Activated naive CD8-positive, alpha-beta T cell treated with anti-CD3 and anti-CD28 coated beads, Interleukin-2, amount 50 U/mL, for 24 hours (primary cell): ENCODE measurements around the gene HS3ST3A1.

Experiments
- ATAC-seq: fragments of 150-1000 bp; cut with Tn5 transposase; one replicate; pipeline ENCODE4 v1.10.0; 2021
- DNase-seq: peaks from one replicate; pipeline ENCODE4 v3.0.0; 2021
- H3K27ac Mint-ChIP-seq: one replicate; pipeline ENCODE4 v1.8.0; 2021; ENCODE audit warnings: mild to moderate bottlenecking, mixed read lengths
- H3K27me3 Mint-ChIP-seq: one replicate; pipeline ENCODE4 v1.8.0; 2021; ENCODE audit warnings: mixed read lengths
- H3K36me3 Mint-ChIP-seq: one replicate; pipeline ENCODE4 v1.8.0; 2021; ENCODE audit warnings: low read depth, mixed read lengths
- H3K4me1 Mint-ChIP-seq: one replicate; pipeline ENCODE4 v1.8.0; 2021; ENCODE audit warnings: mixed read lengths
- H3K4me3 Mint-ChIP-seq: one replicate; pipeline ENCODE4 v1.8.0; 2021; ENCODE audit warnings: mild to moderate bottlenecking, moderate library complexity, mixed read lengths
- H3K9me3 Mint-ChIP-seq: one replicate; pipeline ENCODE4 v1.8.0; 2021; ENCODE audit warnings: mixed read lengths

HS3ST3A1 gene

DNA sequence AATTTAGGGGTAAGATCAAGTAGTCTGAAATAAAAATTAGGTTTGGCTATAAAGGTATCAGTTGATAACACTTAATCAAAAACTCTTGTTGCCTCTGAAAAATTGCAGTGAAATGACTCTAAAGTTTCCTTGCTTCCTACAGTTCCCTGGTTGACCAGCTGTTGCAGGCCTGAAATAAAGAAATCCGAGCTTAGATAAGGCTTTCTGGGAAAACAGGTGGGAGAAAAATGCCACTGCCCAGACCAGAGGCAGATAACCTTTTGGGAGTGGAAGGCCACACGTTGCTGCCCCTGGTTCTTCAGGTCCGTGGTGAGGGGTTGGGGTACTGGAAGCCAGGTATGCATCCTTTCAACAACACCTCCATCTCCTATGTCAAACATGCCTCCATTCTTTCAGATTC is 111.3 kb downstream of the HS3ST3A1 start:
- ATAC-seq (no peak), DNase-seq (no peak)
- Mint-ChIP-seq H3K4me3 (no peak overlapping the region), H3K9me3 (no peaks in the 10 kb centered on the region), H3K36me3 (no peaks in the 10 kb centered on the region), H3K27ac (no peak overlapping the region), H3K4me1 (peaks cover 2% of the 10 kb centered on the region), H3K27me3 (peaks cover 11% of the 10 kb centered on the region)

DNA sequence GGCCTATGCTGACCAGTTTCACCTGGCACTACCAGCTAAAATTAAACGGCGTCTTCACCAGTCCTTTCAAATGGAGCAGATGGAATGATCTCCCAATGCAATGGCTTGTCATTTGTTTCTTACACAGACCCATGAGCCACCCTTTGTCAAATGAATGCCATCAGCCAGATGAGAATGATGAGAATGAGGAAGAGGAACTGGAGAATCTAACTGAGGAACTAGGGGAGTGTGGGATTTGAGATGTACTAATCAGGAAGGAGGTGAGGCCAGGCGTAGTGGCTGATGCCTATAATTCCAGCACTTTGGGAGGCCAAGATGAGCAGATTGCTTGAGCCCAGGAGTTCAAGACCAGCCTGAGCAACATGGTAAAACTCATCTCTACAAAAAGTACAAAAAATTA is 116.4 kb downstream of the HS3ST3A1 start:
- ATAC-seq (no peak), DNase-seq (no peak)
- Mint-ChIP-seq H3K36me3 (peaks cover 2% of the 10 kb centered on the region), H3K27ac (no peak overlapping the region), H3K9me3 (peaks cover 7% of the 10 kb centered on the region), H3K4me3 (no peak overlapping the region), H3K4me1 (no peaks in the 10 kb centered on the region), H3K27me3 (peaks cover 7% of the 10 kb centered on the region)

DNA sequence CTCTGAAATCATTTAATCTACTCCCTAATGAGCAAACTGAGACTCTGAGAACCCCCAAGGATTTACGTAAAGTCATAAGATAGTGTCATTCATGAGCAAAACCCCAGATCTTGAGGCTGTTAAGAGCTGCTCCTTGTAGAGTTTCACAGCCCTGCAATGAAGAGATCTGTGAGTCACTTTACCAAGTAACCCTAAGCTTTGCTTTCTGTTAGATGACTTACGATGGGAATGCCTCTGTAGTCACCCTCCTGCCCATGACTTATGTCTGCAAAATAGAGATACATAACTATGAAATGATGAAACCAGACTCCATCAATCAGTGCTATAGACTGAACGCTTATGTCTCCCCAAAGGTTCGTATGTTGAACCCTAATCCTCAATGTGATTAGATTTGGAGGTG is 117.7 kb downstream of the HS3ST3A1 start:
- H3K9me3 Mint-ChIP-seq: peaks cover 14% of the 10 kb centered on the region
- H3K27ac Mint-ChIP-seq: no peak overlapping the region
- ATAC-seq: no peak
- H3K36me3 Mint-ChIP-seq: peaks cover 2% of the 10 kb centered on the region
- DNase-seq: no peak
- peaks cover 5% of the 10 kb centered on the region for H3K27me3 Mint-ChIP-seq
- no peaks in the 10 kb centered on the region for H3K4me1 Mint-ChIP-seq
- no peak overlapping the region for H3K4me3 Mint-ChIP-seq

DNA sequence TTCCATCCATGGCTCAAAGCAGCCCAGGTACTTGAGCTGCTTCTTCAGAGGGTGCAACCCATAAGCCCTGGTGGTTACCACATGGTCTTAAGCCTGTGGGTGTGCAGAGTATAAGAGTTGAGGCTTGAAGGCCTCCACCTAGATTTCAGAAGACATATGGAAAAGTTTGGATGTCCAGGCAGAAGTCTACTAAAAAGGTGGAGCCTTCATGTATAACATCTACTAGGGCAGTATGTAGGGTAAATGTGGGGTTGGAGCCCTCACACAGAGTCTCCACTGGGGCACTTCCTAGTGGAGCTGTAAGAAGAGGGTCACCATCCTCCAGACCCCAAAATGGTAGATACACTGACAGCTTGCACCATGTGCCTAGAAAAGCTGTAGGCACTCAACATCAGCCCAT is 120.9 kb downstream of the HS3ST3A1 start:
- H3K27me3 Mint-ChIP-seq: peaks cover 10% of the 10 kb centered on the region
- peaks cover 14% of the 10 kb centered on the region for H3K9me3 Mint-ChIP-seq
- ATAC-seq: no peak

DNA sequence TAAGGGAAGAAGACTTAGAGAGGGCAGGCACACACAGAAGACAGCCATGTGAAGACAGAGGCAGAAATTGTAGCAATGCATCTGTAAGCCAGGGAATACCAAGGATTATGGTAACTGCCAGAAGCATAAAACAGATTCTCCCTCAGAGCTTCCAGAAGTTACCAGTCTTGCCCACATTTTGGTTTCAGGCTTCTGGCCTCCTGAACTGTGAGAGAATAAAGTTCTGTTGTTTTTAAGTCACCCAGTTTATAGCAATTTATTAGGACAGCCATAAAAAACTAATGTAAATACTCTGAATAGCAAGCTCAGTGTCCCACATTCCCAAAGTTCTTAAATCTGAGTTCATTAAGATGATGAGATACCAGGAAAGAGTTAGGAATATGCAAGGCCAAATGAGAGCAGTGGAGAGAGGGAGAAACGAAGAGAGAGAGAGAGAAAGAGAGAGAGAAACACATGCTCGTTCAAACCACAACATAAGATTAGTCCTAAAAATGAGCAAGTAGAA is 123.4 kb downstream of the HS3ST3A1 start:
- Mint-ChIP-seq H3K27ac (no peak overlapping the region), H3K9me3 (peaks cover 14% of the 10 kb centered on the region), H3K4me3 (no peak overlapping the region), H3K4me1 (no peaks in the 10 kb centered on the region), H3K27me3 (peaks cover 12% of the 10 kb centered on the region), H3K36me3 (peaks cover 2% of the 10 kb centered on the region)
- no peak for ATAC-seq
- no peak for DNase-seq

More for the DNA sequence above, 120.9 kb downstream of the HS3ST3A1 start:
- Mint-ChIP-seq H3K4me1 (no peaks in the 10 kb centered on the region), H3K27ac (no peak overlapping the region), H3K4me3 (no peak overlapping the region), H3K36me3 (peaks cover 2% of the 10 kb centered on the region)
- no peak for DNase-seq

DNA sequence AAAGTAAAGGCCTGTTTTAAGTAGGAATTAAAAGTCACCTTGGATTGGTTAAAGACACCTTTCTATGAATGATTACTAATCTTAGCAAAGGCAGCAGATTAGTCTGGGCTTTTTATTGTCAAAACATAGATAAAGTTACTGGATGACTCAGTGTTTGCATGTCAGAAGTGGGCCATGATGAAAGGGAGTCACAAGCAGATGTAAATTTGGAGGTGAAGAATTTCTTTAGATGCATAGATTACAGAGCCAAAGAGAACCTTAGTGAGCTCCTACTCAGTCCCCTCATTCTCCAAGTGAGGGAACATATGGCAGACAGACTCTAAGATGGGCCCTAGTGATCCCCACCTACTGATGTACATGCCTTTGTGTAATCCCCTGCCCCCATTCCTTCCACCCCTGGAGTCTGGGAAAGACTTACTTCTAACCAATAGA is 124.5 kb downstream of the HS3ST3A1 start:
- no peak overlapping the region for H3K27ac Mint-ChIP-seq
- H3K9me3 Mint-ChIP-seq: peaks cover 14% of the 10 kb centered on the region
- H3K27me3 Mint-ChIP-seq: peaks cover 14% of the 10 kb centered on the region
- DNase-seq: no peak
- ATAC-seq: no peak
- H3K4me3 Mint-ChIP-seq: no peak overlapping the region
- H3K4me1 Mint-ChIP-seq: no peaks in the 10 kb centered on the region
- H3K36me3 Mint-ChIP-seq: peaks cover 2% of the 10 kb centered on the region

DNA sequence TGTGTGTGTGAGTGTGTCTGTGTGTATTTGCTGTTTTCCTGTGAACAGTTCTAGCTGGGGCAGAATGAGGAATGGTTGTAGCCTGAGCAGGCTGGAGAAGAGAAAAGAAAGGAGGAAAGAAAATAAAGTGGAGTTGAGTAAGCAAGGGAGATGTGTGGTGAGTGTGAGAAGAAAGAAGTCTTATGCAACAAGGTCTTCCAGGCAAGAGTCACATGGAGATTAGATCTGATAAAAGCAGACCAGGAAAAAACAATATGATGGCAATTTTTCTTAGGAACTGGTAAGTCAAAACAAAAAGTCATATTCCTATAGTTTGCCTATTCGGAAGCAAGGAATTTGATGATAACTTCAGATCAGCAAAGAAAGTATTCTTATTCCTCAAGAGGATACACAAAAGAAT is 125.0 kb downstream of the HS3ST3A1 start:
- DNase-seq (no peak), ATAC-seq (no peak)
- peaks cover 11% of the 10 kb centered on the region for H3K9me3 Mint-ChIP-seq
- no peak overlapping the region for H3K27ac Mint-ChIP-seq
- no peak overlapping the region for H3K4me3 Mint-ChIP-seq
- no peaks in the 10 kb centered on the region for H3K4me1 Mint-ChIP-seq
- peaks cover 14% of the 10 kb centered on the region for H3K27me3 Mint-ChIP-seq
- H3K36me3 Mint-ChIP-seq: peaks cover under 1% of the 10 kb centered on the region

DNA sequence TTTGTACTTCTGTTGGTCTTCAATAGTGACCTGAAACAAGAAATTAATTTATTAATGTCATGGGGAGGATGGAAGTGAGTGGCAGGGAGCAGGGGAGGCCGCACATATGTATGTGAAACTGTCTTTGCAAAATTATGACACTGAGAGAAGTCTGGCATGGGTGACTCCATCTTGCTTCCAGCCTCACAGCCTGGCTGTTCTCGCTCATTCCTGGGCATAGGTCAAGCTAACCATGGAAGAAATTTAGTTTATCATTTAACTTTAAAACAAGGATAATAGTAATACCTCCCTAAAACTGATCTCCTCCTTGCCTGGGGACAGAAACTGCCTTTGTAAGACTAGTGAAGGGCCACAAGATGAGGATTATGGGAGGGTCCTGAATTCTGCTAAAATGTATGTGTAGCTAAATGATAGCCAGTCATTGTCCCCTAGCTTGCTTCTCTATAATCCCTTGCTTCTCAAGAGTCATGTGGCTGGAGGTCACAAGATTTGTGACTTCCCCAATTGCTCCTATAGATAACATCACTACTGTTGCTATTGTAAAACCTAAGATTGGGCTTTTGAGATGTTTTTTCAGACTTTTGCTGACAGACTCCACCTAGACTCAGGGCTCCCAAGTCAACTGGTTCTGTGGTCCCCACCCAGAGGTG is 126.0 kb downstream of the HS3ST3A1 start:
- H3K9me3 Mint-ChIP-seq: peaks cover 7% of the 10 kb centered on the region
- H3K4me1 Mint-ChIP-seq: no peaks in the 10 kb centered on the region
- no peak overlapping the region for H3K4me3 Mint-ChIP-seq
- no peaks in the 10 kb centered on the region for H3K36me3 Mint-ChIP-seq
- H3K27me3 Mint-ChIP-seq: peaks cover 14% of the 10 kb centered on the region
- no peak overlapping the region for H3K27ac Mint-ChIP-seq
- ATAC-seq: no peak
- no peak for DNase-seq

DNA sequence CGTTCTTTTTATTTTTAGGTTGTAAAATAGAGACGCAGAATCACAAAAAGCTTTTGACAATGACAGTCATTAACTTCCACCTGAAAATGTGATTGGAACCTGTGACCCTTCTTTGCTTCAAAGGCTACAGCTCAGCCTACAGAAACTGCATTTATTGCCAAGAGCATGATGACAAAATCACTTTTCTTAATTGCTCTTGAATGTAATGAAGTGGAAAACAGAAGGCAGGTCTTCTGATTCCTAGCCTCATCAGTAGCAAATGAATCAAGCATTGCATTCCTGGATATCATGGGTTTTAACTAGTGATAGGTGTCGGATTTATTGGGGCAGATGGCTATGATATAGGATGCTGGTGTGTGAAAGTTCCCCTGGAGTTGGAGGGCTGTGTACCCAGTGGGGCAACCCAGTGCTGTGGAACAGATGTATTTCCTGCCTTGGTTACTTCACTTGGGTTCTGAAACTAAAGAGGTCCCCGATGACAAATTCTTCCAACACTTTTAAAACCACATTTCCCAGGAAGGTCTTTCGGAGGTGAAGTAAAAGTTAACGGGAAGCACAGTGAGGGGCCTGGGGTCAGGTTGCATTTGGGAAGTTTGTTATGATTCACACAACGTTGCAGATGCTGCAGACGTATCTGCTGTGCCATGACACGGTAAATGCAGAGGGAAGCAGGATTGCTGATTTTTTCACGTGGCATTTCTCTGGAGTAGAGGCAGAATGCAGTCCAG is 127.5 kb downstream of the HS3ST3A1 start:
- Mint-ChIP-seq H3K4me1 (no peaks in the 10 kb centered on the region), H3K27me3 (peaks cover 14% of the 10 kb centered on the region), H3K9me3 (no peaks in the 10 kb centered on the region), H3K27ac (no peak overlapping the region), H3K36me3 (no peaks in the 10 kb centered on the region), H3K4me3 (no peak overlapping the region)
- no peak for ATAC-seq
- DNase-seq: no peak

DNA sequence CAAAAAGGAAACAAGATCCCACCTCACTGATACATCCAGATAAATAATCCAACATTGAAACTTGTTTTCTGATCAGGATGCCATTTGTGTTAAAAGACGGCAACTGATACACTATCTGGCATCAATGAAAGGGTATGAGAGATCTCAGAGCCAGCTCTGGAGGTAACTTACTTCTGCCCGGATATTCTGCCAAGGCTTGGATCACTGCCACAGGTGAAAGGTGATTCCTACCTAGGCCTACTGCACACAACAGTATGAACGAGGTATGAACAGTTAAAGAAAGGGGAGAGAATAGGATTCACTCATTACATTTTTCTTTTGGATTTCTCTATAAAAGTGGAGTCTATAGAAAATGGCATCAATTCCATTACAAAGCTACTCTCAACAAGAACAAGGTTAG is 136.1 kb downstream of the HS3ST3A1 start:
- H3K27ac Mint-ChIP-seq: no peak overlapping the region
- no peak overlapping the region for H3K4me3 Mint-ChIP-seq
- no peaks in the 10 kb centered on the region for H3K27me3 Mint-ChIP-seq
- DNase-seq (no peak), ATAC-seq (no peak)
- no peaks in the 10 kb centered on the region for H3K36me3 Mint-ChIP-seq
- no peaks in the 10 kb centered on the region for H3K9me3 Mint-ChIP-seq
- H3K4me1 Mint-ChIP-seq: no peaks in the 10 kb centered on the region

DNA sequence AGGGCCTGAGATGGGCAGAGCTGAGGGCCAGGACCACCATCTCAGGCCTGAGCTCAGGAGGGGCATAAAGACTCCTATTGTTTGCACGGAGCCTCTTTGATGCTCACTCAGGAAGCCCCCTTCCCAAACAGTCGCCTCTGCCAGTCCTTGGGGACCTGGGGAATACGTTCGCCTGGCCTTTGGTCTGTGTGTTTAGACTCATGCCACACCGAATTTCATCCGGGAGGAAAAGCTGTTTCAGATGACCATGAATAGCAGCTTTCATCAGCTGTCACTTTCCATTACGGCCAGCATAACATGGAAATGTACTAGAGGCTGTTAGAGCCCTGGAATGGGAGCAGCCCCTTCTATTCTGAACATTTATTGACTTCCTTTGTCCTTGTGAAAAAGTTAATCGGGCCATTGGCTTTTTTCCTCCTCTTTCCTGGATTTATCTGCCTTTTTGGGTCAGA is 139.0 kb downstream of the HS3ST3A1 start:
- peaks cover 5% of the 10 kb centered on the region for H3K27me3 Mint-ChIP-seq
- no peak overlapping the region for H3K27ac Mint-ChIP-seq
- no peaks in the 10 kb centered on the region for H3K9me3 Mint-ChIP-seq
- H3K4me1 Mint-ChIP-seq: no peaks in the 10 kb centered on the region
- H3K4me3 Mint-ChIP-seq: no peak overlapping the region
- H3K36me3 Mint-ChIP-seq: no peaks in the 10 kb centered on the region
- DNase-seq (no peak), ATAC-seq (no peak)

DNA sequence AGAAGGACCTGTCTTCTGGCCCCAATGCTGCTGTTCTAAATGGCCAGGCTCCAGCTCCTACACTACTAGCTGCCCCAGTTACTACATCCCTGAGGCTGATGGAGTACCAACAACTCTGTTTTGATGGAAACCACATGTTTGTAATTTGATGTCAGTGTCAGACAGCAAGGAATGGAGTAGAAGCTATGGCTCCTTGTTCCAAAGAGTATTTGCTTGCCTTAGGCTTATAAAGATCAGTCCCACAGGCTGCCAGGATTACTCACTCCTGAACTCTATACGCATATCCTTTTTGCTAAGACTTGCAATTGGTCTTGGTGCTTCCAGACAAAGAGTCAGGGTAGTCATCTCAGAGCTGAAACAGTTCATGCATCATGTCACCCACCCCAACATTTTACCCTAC is 139.6 kb downstream of the HS3ST3A1 start:
- H3K4me3 Mint-ChIP-seq: no peak overlapping the region
- no peaks in the 10 kb centered on the region for H3K4me1 Mint-ChIP-seq
- no peaks in the 10 kb centered on the region for H3K36me3 Mint-ChIP-seq
- H3K9me3 Mint-ChIP-seq: no peaks in the 10 kb centered on the region
- no peak for ATAC-seq
- H3K27me3 Mint-ChIP-seq: peaks cover 6% of the 10 kb centered on the region
- no peak for DNase-seq
- no peak overlapping the region for H3K27ac Mint-ChIP-seq

DNA sequence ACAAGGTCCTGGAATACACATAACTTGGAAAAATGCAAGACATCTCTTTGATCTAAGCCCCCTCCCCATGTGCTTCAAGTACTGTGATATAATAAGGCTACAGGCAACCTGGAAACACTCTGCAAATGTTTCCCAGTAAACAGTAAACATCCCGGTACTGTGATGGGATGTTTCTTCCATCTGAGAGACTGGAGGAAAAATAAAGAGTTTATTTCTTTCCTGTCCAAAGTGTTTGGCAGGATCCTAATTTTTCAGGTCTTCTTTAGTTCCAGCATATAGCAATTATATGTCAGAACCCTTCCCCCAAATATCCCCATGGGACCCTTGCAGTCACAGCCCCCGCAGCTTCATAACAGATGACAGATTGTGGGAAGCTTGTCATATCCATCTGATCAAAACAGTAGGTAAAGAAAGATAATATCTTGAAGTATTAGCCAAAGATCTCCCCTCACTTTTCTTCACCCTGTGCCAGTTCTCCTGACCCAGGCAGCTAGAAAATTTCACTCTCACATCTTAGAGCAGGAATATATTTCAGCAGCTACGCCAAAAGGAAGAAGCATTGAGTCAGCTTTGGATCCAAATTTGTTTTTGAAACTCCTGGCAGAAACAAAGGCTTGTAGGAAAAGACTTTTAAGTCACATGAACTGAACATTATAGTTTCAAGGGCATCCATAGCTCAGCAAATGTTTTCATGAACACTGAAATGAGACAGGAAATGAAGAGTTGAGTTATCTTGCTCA is 141.3 kb downstream of the HS3ST3A1 start:
- Mint-ChIP-seq H3K4me3 (no peak overlapping the region), H3K27me3 (peaks cover 6% of the 10 kb centered on the region), H3K27ac (no peak overlapping the region), H3K4me1 (no peaks in the 10 kb centered on the region), H3K36me3 (no peaks in the 10 kb centered on the region), H3K9me3 (no peaks in the 10 kb centered on the region)
- ATAC-seq (no peak), DNase-seq (no peak)

DNA sequence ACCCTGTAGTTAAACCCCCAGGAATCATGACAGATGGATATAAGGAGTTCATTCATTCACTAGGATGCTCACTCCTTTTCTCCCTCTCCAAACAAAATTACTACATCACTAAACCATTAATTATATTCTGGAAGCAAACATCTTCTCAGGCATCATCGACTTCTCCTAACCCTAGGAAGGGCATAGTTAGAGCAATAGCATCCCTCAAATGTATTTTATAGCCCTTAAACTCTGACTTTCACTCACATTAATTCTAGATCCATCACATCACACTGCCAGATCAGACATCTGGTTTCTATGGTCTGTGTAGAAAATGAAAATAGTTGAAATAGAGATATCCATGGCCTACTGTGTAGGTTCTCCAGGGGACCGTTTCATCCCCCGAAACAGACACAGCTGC is 143.9 kb downstream of the HS3ST3A1 start:
- Mint-ChIP-seq H3K27me3 (peaks cover 7% of the 10 kb centered on the region), H3K4me3 (no peak overlapping the region), H3K9me3 (no peaks in the 10 kb centered on the region), H3K4me1 (no peaks in the 10 kb centered on the region), H3K36me3 (no peaks in the 10 kb centered on the region), H3K27ac (no peak overlapping the region)
- no peak for ATAC-seq
- DNase-seq: no peak
